GM18498 (cell line): ENCODE measurements around the gene NR1H4.
"Not testable (repeated sequence)": the region's sequence is repeated elsewhere in the genome, so short reads cannot be mapped to it uniquely, and the experiment has no call there.

Experiments used
- ATAC-seq: cut with Tn5 transposase; IDR thresholded peaks from one replicate; pipeline ENCODE4 v1.9.1; 2021; ENCODE audit warnings: mild to moderate bottlenecking, moderate library complexity; ENCODE audit not compliant: unreplicated experiment

Gene NR1H4

GRCh38 chr12:100566887-100567637, 93.4 kb downstream of the NR1H4 start:
- ATAC-seq: peak; percentile 97

- peak; percentile 25 for ATAC-seq
Measured at GRCh38 chr12:100567945-100568344, 94.3 kb downstream of the NR1H4 start.

GRCh38 chr12:100572184-100572583, 98.5 kb downstream of the NR1H4 start:
- no peak for ATAC-seq

GRCh38 chr12:100573292-100574186, 99.9 kb downstream of the NR1H4 start, which contains the start of gene GAS2L3:
Gene GAS2L3, plus strand, starts transcription at chr12:100573684. Its CDS starts 21,221 bp downstream, at chr12:100594905.
- peak; percentile 100 for ATAC-seq

GRCh38 chr12:100574187-100575074, 100.8 kb downstream of the NR1H4 start:
- no peak for ATAC-seq

- no peak for ATAC-seq
Measured at GRCh38 chr12:100576331-100577036, 102.8 kb downstream of the NR1H4 start.

GRCh38 chr12:100578923-100579322, 105.3 kb downstream of the NR1H4 start:
- no peak for ATAC-seq

GRCh38 chr12:100579844-100580243, 106.2 kb downstream of the NR1H4 start:
- ATAC-seq: no peak

GRCh38 chr12:100584256-100584655, 110.6 kb downstream of the NR1H4 start:
- ATAC-seq: no peak

- ATAC-seq: no peak
Measured at GRCh38 chr12:100591979-100592378, 118.3 kb downstream of the NR1H4 start.

- no peak for ATAC-seq
Measured at GRCh38 chr12:100593490-100593889, 119.8 kb downstream of the NR1H4 start.

- no peak for ATAC-seq
Measured at GRCh38 chr12:100601626-100602025, 128.0 kb downstream of the NR1H4 start.

- not testable (repeated sequence) for ATAC-seq
Measured at GRCh38 chr12:100602997-100603396, 129.3 kb downstream of the NR1H4 start.

- ATAC-seq: no peak
Measured at GRCh38 chr12:100608776-100609175, 135.1 kb downstream of the NR1H4 start.

GRCh38 chr12:100610666-100611430, 137.2 kb downstream of the NR1H4 start:
- no peak for ATAC-seq

- no peak for ATAC-seq
Measured at GRCh38 chr12:100612606-100613005, 138.9 kb downstream of the NR1H4 start.
